ENCODE data around the gene EIF2S2. TPM values are rescaled to one million over a fixed set of nuclear protein-coding genes. Genes with fewer than 3 reads are reported as not detected.

Gene EIF2S2
- total RNA-seq, 1 donor from 2014 or later, result 43.7 TPM

GRCh38 chr20:34047917-34048316 is 64.1 kb downstream of the EIF2S2 start:
- ATAC-seq (no peak), DNase-seq (ENCODE audit: missing footprints) (no peak)
- intact Hi-C loops (cut with DNase I), result no loop called here

GRCh38 chr20:34047010-34047687 is 64.9 kb downstream of the EIF2S2 start:
- intact Hi-C loops (cut with DNase I), result no loop called here
- ATAC-seq, result no peak
- DNase-seq (ENCODE audit: missing footprints), result no peak

- no peak for ATAC-seq
- intact Hi-C loops (cut with DNase I), result no loop called here
- DNase-seq (ENCODE audit: missing footprints), result no peak
Observed at GRCh38 chr20:34045930-34046725, 65.9 kb downstream of the EIF2S2 start.

DNA sequence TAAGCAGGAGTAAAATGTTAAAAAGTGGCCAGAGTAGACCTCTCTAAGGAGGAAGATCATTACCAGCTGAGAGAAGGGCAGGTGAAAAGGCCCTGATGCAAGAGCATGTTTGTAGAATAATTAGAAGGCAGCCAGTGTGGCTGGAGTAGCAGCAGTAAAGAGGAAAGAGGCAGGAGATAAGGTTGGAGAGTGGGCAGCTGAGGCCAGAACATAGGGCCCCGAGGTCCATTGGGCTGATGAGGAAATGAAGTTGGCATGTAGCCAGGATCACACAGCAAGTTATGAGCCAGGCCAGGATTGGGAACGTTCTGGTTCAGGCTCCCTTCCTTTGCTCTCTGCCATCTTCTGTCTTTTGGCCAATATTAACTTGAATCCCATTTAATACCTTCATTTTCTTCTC is 66.7 kb downstream of the EIF2S2 start:
- ATAC-seq (peak; percentile 66), DNase-seq (ENCODE audit: missing footprints) (no peak)
- intact Hi-C loops (cut with DNase I), result no loop called here

- intact Hi-C loops (cut with DNase I), result no loop called here
- DNase-seq (ENCODE audit: missing footprints), result no peak
- ATAC-seq, result peak; percentile 25
Observed at GRCh38 chr20:34043025-34043424, 69.0 kb downstream of the EIF2S2 start.

DNA sequence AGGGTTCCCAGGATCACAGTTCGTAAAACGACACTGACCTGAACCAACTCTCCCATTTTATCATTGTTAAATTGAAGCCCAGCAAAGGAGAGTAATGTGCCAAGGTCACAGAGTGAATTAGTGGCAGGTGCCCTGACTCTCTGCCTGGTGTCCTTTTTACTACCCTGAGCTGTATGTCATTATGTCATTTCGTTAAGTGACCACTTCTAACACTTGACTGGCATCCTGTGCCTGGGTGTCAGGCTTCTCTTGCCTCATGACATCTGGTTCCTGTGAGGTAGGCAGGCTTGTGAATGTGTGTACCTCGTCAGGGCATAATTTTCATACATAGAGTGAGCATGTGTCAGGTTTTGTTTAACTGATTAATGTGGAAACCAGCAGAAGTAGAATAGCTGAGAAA is 69.8 kb downstream of the EIF2S2 start:
- peak; percentile 64 for ATAC-seq
- no peak for DNase-seq (ENCODE audit: missing footprints)
- intact Hi-C loops (cut with DNase I), result no loop called here

GRCh38 chr20:34041226-34041625 is 70.8 kb downstream of the EIF2S2 start:
- intact Hi-C loops (cut with DNase I), result no loop called here
- no peak for DNase-seq (ENCODE audit: missing footprints)
- ATAC-seq, result no peak

DNA sequence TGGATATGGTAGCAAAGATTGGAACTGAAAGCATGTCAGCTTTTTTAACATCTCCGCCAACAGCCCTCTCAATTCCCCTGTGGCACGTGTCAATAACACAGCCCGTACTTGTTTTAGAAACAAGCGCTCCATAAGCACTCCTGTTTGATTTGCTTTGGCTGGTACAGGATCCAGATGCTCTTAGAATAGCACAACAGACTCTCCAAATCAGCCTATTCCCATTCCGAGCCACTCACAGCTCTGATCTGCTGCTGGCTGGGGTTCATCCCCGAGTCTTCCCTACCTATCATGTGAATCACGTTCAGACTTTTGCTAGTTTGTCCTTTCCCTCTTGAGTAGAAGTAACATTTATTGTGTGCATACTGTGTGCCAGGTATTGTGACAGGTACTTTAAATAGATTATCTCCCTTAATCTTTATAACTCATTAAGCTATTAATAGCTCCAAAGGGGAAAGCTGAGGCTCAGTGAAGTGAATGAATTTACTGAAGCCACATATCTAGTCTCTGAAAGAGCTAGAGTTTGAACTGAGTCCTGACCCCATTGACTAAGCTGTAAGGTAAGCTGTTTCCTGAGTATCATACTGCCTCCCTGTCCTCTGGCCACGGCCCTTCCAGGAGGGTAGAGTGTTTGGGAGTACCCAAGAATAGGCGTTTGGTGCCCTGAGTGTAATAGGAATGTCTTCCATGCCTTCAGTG is 71.6 kb downstream of the EIF2S2 start:
- no peak for DNase-seq (ENCODE audit: missing footprints)
- peak; percentile 77 for ATAC-seq
- intact Hi-C loops (cut with DNase I), result no loop called here

Small RNA genes within 50 kb of the gene (microRNA-seq; reads per million reads assigned to microRNA genes)
- gene MIR4755, result not detected

Other genes with a start within 250 kb of the EIF2S2 start
- gene RALY, start 118.3 kb downstream of the EIF2S2 start, total RNA-seq, result 102 TPM
- 15.0 TPM for gene ASIP, start 129.2 kb upstream of the EIF2S2 start, total RNA-seq
- 69.5 TPM for gene AHCY, start 191.1 kb upstream of the EIF2S2 start, total RNA-seq

All from Right ventricle myocardium inferior (tissue), 1 donor.